Upper lobe of right lung (tissue), 1 donor: ENCODE results near the gene PCCA. TPM values are rescaled to one million over a fixed set of nuclear protein-coding genes. Genes with fewer than 3 reads are reported as not detected.

ENCODE experiments used
- ATAC-seq: fragments of 200-7000 bp; cut with Tn5 transposase; one replicate; pipeline ENCODE4 v1.9.1; 2020; ENCODE audit warnings: mild to moderate bottlenecking, moderate library complexity
- DNase-seq: peaks from one replicate; pipeline ENCODE4 v3.0.0-alpha.2; 2020
- H3K27ac ChIP-seq: fragments of 200-600 bp; one replicate; pipeline ENCODE4 v1.8.0; 2022
- H3K27me3 ChIP-seq: fragments of 200-600 bp; one replicate; pipeline ENCODE4 v1.8.0; 2022; ENCODE audit warnings: mild to moderate bottlenecking
- H3K36me3 ChIP-seq: fragments of 200-600 bp; one replicate; pipeline ENCODE4 v1.8.0; 2022
- H3K4me1 ChIP-seq: fragments of 200-600 bp; one replicate; pipeline ENCODE4 v1.8.0; 2022
- H3K4me3 ChIP-seq: fragments of 200-600 bp; one replicate; pipeline ENCODE4 v1.8.0; 2022; ENCODE audit warnings: mild to moderate bottlenecking
- H3K9me3 ChIP-seq: fragments of 200-600 bp; one replicate; pipeline ENCODE4 v1.8.0; 2022
- intact Hi-C: fragments of 100-400 bp; cut with DNase I; formaldehyde crosslinking; loops from one replicate; pipeline ENCODE4 v1.11.0; 2022
- total RNA-seq: library from RNA; stranded (reverse); fragmentation: NEBNext Ultra II Directional; extraction: Animal tissue kit (Norgen Biotek cat#: 25700); gene quantifications from one replicate; pipeline ENCODE4 v1.2.1, GENCODE V29; 2021
- TF ChIP-seq, protein P1 (sequence below): fragments of 200-600 bp; IDR thresholded peaks from one replicate; pipeline ENCODE4 v1.8.0; 2022; ENCODE audit warnings: antibody characterized with exemption
- donor health status: DM: no; HTN: yes; CAD: no; lungs with severe emphysema.

Gene PCCA
- total RNA-seq, 1 donor from 2014 or later: 34.7 TPM

DNA sequence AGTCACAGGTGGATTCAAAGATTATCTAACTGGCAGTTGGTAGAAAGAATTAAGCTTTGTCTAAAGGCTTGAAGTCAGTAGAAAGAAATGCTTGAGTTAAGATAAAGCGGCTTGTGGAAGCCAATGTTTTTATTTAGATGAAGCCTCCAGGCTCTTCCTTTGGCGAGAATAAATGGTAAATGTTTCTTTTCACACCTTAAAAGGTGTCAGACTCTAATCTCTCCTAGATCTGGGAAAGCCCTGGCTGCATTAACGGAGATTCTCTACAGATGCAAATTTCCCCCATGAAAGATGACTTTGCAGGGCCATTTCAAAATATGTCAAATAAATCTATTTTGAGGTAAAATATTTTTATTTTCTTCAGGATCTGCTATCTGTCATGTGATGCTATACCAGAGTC is 37.8 kb upstream of the PCCA start:
- no peaks in the 10 kb centered on the region for H3K4me1 ChIP-seq
- DNase-seq: no peak
- intact Hi-C loops: no loop called here
- H3K4me3 ChIP-seq: no peak overlapping the region
- no peaks in the 10 kb centered on the region for H3K27me3 ChIP-seq
- ATAC-seq: no peak
- H3K9me3 ChIP-seq: no peaks in the 10 kb centered on the region
- TF ChIP-seq, protein P1, sequence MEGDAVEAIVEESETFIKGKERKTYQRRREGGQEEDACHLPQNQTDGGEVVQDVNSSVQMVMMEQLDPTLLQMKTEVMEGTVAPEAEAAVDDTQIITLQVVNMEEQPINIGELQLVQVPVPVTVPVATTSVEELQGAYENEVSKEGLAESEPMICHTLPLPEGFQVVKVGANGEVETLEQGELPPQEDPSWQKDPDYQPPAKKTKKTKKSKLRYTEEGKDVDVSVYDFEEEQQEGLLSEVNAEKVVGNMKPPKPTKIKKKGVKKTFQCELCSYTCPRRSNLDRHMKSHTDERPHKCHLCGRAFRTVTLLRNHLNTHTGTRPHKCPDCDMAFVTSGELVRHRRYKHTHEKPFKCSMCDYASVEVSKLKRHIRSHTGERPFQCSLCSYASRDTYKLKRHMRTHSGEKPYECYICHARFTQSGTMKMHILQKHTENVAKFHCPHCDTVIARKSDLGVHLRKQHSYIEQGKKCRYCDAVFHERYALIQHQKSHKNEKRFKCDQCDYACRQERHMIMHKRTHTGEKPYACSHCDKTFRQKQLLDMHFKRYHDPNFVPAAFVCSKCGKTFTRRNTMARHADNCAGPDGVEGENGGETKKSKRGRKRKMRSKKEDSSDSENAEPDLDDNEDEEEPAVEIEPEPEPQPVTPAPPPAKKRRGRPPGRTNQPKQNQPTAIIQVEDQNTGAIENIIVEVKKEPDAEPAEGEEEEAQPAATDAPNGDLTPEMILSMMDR: no peak
- H3K27ac ChIP-seq: no peak overlapping the region
- no peaks in the 10 kb centered on the region for H3K36me3 ChIP-seq

DNA sequence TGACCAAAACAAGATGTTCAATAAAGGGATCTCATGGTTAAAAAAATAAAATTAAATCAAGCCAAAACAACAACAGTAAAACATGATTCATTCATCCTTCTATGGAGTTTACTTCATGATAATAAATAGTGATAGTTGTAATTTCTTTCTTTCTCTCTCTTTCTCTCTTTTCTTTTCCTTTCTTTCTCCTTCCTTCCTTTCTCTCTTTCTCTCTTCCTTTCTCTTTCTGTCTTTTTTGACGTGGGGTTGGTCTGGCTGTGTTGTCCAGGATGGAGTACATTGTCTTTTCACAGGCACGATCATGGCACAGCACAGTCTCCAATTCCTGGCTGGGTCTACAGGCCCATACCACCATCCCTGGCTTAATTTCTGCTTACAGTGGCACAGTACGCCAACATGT is 29.1 kb upstream of the PCCA start:
- no peak for ATAC-seq
- Histone ChIP-seq H3K27ac (no peak overlapping the region), H3K36me3 (no peaks in the 10 kb centered on the region), H3K4me1 (no peaks in the 10 kb centered on the region), H3K9me3 (no peaks in the 10 kb centered on the region), H3K27me3 (peaks cover 6% of the 10 kb centered on the region), H3K4me3 (no peak overlapping the region)
- intact Hi-C loops: no loop called here
- DNase-seq: no peak
- TF ChIP-seq, protein P1: no peak

DNA sequence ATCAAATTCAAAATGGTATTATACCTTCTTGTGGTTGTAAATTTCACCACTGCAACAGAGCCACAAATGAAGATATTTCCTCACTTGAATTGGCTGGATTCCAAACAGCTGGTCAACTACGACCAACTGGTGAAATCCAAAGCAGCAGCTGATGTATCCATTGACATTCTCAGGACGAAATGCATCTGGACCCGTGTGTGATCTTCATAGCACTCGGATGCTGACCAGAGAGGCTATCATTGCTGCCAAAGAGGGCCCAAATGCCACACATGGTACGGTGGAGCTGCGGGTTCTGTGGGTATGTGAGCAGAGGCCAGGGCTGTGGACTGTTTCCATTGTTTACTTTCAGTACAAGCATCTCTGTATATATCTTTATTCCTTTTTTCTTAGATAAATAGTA is 25.6 kb upstream of the PCCA start:
- H3K9me3 ChIP-seq: no peaks in the 10 kb centered on the region
- intact Hi-C loops: no loop called here
- ATAC-seq: no peak
- H3K4me3 ChIP-seq: no peak overlapping the region
- DNase-seq: no peak
- peaks cover 6% of the 10 kb centered on the region for H3K27me3 ChIP-seq
- no peaks in the 10 kb centered on the region for H3K36me3 ChIP-seq
- no peak overlapping the region for H3K27ac ChIP-seq
- TF ChIP-seq, protein P1: no peak
- H3K4me1 ChIP-seq: no peaks in the 10 kb centered on the region

DNA sequence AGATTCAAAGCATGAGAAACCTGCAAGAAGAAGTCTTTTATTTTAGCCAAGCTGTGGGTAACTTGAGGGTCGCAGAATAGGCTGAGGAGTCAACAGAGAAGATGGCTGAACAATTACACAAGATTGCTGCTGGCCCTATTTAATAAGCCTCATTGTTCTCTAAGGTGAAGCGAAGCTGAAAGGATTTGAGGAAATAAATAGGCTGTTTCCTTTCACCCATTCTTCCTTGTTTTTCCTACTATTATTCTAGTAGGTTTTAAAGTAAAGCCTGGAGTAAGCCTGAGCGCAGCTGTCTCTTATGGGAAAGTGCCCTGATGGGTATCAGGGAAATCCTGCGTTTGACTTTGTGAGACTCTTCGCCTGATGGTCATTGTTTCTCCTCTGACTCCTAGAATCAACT is 25.0 kb upstream of the PCCA start:
- no peak for ATAC-seq
- intact Hi-C loops: no loop called here

DNA sequence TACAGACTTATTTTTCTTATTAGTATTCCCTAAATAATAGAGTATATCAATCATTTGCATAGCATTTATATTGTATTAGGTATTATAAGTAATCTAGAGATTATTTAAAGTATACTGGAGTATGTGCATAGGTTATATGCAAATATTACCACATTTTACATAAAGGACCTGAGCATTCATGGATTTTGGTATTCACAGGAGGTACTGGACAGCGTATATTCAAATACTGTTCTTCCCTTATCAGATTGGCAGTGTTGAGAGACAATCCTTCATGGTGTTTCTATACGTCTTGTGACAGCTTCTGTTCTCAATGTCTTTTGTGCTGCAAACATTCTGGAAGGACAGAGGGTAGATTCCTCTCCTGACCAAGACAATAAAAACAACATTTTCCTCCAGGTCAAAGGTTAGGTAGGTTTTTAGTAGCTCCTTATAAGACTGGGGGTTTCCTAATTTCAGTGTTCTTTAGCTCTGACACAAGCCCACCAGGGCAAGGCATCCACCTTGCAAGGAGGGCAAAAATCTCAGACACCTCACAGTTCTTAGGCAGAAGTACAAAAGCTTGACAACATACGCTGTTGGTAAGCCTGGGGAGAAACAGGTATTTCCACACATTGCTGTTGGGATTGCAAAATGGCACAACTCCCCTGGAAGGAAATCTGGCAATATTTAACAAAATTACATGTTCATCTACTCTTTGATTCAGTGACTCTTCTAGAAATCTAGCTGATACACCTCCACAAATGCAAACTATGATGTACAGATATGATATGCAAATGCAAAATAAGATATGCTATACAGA is 20.6 kb upstream of the PCCA start:
- peak; percentile 35 for ATAC-seq
- TF ChIP-seq, protein P1: no peak
- H3K4me1 ChIP-seq: no peaks in the 10 kb centered on the region
- intact Hi-C loops: no loop called here
- no peak overlapping the region for H3K4me3 ChIP-seq
- no peak overlapping the region for H3K27ac ChIP-seq
- H3K9me3 ChIP-seq: no peaks in the 10 kb centered on the region
- H3K36me3 ChIP-seq: no peaks in the 10 kb centered on the region
- no peak for DNase-seq
- H3K27me3 ChIP-seq: peaks cover 6% of the 10 kb centered on the region

More for the DNA sequence above, 25.0 kb upstream of the PCCA start:
- H3K4me1 ChIP-seq: no peaks in the 10 kb centered on the region
- TF ChIP-seq, protein P1: no peak
- H3K27me3 ChIP-seq: peaks cover 6% of the 10 kb centered on the region
- H3K27ac ChIP-seq: no peak overlapping the region
- H3K36me3 ChIP-seq: no peaks in the 10 kb centered on the region
- H3K4me3 ChIP-seq: no peak overlapping the region
- no peak for DNase-seq
- no peaks in the 10 kb centered on the region for H3K9me3 ChIP-seq
